Panc1 (cell line): ENCODE measurements around the gene DOK7.

Source experiments
- CTCF ChIP-seq: fragments of 450-650 bp; IDR thresholded peaks from 2 replicates; pipeline ENCODE4 v1.5.1; 2017; ENCODE audit warnings: mild to moderate bottlenecking
- POLR2AphosphoS5 ChIP-seq: IDR thresholded peaks from 2 replicates; pipeline ENCODE4 v1.6.1; 2012; ENCODE audit warnings: mild to moderate bottlenecking, low read depth, low read length, moderate library complexity
- SIN3A ChIP-seq: IDR thresholded peaks from 2 replicates; pipeline ENCODE4 v1.6.1; 2012; ENCODE audit warnings: low read depth, mild to moderate bottlenecking, low read length, moderate library complexity, borderline replicate concordance; ENCODE audit not compliant: insufficient read depth
- TCF7L2 ChIP-seq: IDR thresholded peaks from 2 replicates; pipeline ENCODE4 v1.6.1; 2011; ENCODE audit warnings: mild to moderate bottlenecking, low read depth, low read length, inconsistent platforms
- TF ChIP-seq, protein P1 (sequence below), 2 experiments: IDR thresholded peaks; 2 replicates each; pipeline ENCODE4 v1.6.1; 2011 to 2012; ENCODE audit warnings: low read depth in 2 of 2, control low read depth in 1 of 2, low read length in 1 of 2, mild to moderate bottlenecking in 1 of 2, moderate library complexity in 1 of 2; ENCODE audit not compliant: insufficient read depth in 1 of 2

DNA sequence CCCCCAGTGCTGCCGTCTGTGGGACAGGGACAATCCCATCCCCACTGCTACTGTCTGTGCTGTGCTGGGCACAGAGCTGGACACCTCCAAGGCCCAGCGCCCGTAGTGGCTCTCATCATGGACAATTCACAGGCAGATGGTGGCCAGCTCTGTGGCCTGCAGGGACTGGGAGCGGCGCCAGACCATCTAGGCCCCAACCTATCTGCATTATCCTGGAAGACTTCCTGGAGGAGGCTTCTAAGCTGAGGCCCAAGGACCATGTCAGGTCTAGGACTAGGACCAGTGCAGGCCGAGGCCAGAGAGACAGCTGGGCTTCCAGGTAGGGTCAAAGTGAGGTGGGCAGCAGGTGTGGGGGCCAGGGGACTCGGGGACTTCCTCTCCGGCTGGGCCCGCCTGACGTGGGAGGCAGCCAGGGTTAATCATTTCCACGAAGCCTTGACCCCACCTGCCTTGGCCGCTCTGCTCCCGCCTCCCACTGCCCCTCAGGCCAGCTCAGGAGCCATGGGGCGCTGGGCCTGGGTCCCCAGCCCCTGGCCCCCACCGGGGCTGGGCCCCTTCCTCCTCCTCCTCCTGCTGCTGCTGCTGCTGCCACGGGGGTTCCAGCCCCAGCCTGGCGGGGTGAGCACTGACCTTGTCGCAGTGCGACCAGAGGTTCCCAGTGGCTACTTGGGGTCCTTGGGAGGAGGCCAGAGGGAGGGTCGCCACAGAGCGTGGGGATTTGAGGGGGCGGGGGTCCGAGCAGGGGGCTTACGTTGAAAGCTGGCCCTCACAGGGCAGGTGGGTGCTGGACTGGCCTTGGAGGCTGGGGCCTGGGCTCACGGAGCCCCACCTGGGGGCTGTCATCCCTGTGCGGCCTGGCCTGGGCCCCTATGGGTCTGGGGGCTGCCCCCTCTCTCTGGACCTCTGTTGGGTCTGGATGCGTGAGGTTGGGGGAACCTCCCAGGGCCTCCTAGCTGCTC is 21.3 kb upstream of the DOK7 start, which contains the start of gene HGFAC:
- TF ChIP-seq CTCF (no peak), SIN3A (no peak), TCF7L2 (no peak), POLR2AphosphoS5 (no peak)
- TF ChIP-seq, protein P1, sequence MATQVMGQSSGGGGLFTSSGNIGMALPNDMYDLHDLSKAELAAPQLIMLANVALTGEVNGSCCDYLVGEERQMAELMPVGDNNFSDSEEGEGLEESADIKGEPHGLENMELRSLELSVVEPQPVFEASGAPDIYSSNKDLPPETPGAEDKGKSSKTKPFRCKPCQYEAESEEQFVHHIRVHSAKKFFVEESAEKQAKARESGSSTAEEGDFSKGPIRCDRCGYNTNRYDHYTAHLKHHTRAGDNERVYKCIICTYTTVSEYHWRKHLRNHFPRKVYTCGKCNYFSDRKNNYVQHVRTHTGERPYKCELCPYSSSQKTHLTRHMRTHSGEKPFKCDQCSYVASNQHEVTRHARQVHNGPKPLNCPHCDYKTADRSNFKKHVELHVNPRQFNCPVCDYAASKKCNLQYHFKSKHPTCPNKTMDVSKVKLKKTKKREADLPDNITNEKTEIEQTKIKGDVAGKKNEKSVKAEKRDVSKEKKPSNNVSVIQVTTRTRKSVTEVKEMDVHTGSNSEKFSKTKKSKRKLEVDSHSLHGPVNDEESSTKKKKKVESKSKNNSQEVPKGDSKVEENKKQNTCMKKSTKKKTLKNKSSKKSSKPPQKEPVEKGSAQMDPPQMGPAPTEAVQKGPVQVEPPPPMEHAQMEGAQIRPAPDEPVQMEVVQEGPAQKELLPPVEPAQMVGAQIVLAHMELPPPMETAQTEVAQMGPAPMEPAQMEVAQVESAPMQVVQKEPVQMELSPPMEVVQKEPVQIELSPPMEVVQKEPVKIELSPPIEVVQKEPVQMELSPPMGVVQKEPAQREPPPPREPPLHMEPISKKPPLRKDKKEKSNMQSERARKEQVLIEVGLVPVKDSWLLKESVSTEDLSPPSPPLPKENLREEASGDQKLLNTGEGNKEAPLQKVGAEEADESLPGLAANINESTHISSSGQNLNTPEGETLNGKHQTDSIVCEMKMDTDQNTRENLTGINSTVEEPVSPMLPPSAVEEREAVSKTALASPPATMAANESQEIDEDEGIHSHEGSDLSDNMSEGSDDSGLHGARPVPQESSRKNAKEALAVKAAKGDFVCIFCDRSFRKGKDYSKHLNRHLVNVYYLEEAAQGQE (IDR thresholded peaks at IDR 0.05; ENCODE audit: insufficient read depth in 1 of 2, low read depth in 2 of 2, low read length in 1 of 2): no peak
